CD4-positive, alpha-beta T cell treated with Interferon alpha-2 for 1 hour (primary cell): ENCODE results near the gene LIN7B.
A peak's percentile ranks its signal among the peaks of the same experiment; 100 is the strongest.
"Not testable (repeated sequence)": the region's sequence is repeated elsewhere in the genome, so short reads cannot be mapped to it uniquely, and the experiment has no call there.

Source experiments
- DNase-seq, 2 donors: peaks; one replicate each; pipeline ENCODE4 v3.0.0-alpha.2; 2020 to 2022

The LIN7B gene

GRCh38 chr19:49146408-49146770 is 32.2 kb downstream of the LIN7B start:
- DNase-seq: not testable (repeated sequence)

- DNase-seq: no peak
Observed at GRCh38 chr19:49148044-49148682, 34.0 kb downstream of the LIN7B start.

- peak; percentile 86 to 87 for DNase-seq
Observed at GRCh38 chr19:49148784-49149651, 34.8 kb downstream of the LIN7B start.

- DNase-seq: no peak
Observed at GRCh38 chr19:49149652-49150105, 35.5 kb downstream of the LIN7B start.

- peak; percentile 34 to 60 for DNase-seq
Observed at GRCh38 chr19:49150106-49150943, 36.2 kb downstream of the LIN7B start.

- DNase-seq: no peak
Observed at GRCh38 chr19:49150944-49151243, 36.7 kb downstream of the LIN7B start.

- peak; percentile 18 to 47 for DNase-seq
Observed at GRCh38 chr19:49151267-49152118, 37.3 kb downstream of the LIN7B start.

GRCh38 chr19:49152119-49152550 is 38.0 kb downstream of the LIN7B start:
- no peak for DNase-seq

GRCh38 chr19:49153167-49153809 is 39.1 kb downstream of the LIN7B start:
- no peak for DNase-seq

- DNase-seq: no peak
Observed at GRCh38 chr19:49154279-49154678, 40.1 kb downstream of the LIN7B start.

GRCh38 chr19:49155005-49155819 is 41.0 kb downstream of the LIN7B start, which contains the start of gene HRC:
TSS of gene HRC (minus strand) at chr19:49155396. CDS start at chr19:49155237, 159 bp downstream.
- no peak for DNase-seq

GRCh38 chr19:49155820-49156346 is 41.7 kb downstream of the LIN7B start:
- DNase-seq: no peak

GRCh38 chr19:49157445-49158224 is 43.5 kb downstream of the LIN7B start, which contains the start of gene TRPM4:
TSS of gene TRPM4 (plus strand) at chr19:49157792. CDS start at chr19:49157867, 75 bp downstream.
- DNase-seq: peak; percentile 34 to 37

- DNase-seq: no peak
Observed at GRCh38 chr19:49160450-49161189, 46.5 kb downstream of the LIN7B start.

- no peak for DNase-seq
Observed at GRCh38 chr19:49161987-49162386, 47.8 kb downstream of the LIN7B start.

GRCh38 chr19:49165111-49165750 is 51.1 kb downstream of the LIN7B start:
- DNase-seq: no peak

GRCh38 chr19:49165865-49166301 is 51.7 kb downstream of the LIN7B start:
- DNase-seq: no peak

GRCh38 chr19:49167857-49168409 is 53.8 kb downstream of the LIN7B start:
- DNase-seq: no peak
